ENCODE measurements around the gene OR6P1.

OR6P1 gene

GRCh38 chr1:158570480-158570879 lies at the start of gene OR6P1:
OR6P1 (minus strand) TSS chr1:158570580; CDS start chr1:158563604, 6,976 bp downstream.
- Histone ChIP-seq H3K4me1 (ENCODE audit: control insufficient read depth, insufficient read depth, low read length) (no peaks in the 10 kb centered on the region; the same call in 1 of the 2 replicates), H3K27ac (ENCODE audit: low read depth, low read length) (no peak within 1 kb of the TSS), H3K9ac (ENCODE audit: low read depth, low read length) (no peak within 1 kb of the TSS), H3K27me3 (ENCODE audit: control insufficient read depth, insufficient read depth, low read length) (no peaks in the 10 kb centered on the region), H3K4me3 (ENCODE audit: low read depth, low read length) (no peak within 1 kb of the TSS), H3K9me3 (ENCODE audit: control insufficient read depth, insufficient read depth, low read length) (no peaks in the 10 kb centered on the region), H3K36me3 (ENCODE audit: control insufficient read depth, insufficient read depth, low read length) (no peaks in the 10 kb centered on the region)

- Histone ChIP-seq H3K9ac (ENCODE audit: low read depth, low read length) (no peak overlapping the region), H3K36me3 (ENCODE audit: control insufficient read depth, insufficient read depth, low read length) (no peaks in the 10 kb centered on the region), H3K4me3 (ENCODE audit: low read depth, low read length) (no peak overlapping the region), H3K4me1 (ENCODE audit: control insufficient read depth, insufficient read depth, low read length) (no peaks in the 10 kb centered on the region), H3K27me3 (ENCODE audit: control insufficient read depth, insufficient read depth, low read length) (no peaks in the 10 kb centered on the region), H3K27ac (ENCODE audit: low read depth, low read length) (no peak overlapping the region), H3K9me3 (ENCODE audit: control insufficient read depth, insufficient read depth, low read length) (no peaks in the 10 kb centered on the region)
These were observed 43.4 kb upstream of the OR6P1 start for GRCh38 chr1:158613764-158614163.

GRCh38 chr1:158611916-158612315 lies 41.5 kb upstream of the OR6P1 start:
- Histone ChIP-seq H3K27ac (ENCODE audit: low read depth, low read length) (no peak overlapping the region), H3K4me3 (ENCODE audit: low read depth, low read length) (no peak overlapping the region), H3K27me3 (ENCODE audit: control insufficient read depth, insufficient read depth, low read length) (no peaks in the 10 kb centered on the region), H3K9ac (ENCODE audit: low read depth, low read length) (no peak overlapping the region), H3K36me3 (ENCODE audit: control insufficient read depth, insufficient read depth, low read length) (no peaks in the 10 kb centered on the region), H3K4me1 (ENCODE audit: control insufficient read depth, insufficient read depth, low read length) (peaks cover 7% of the 10 kb centered on the region), H3K9me3 (ENCODE audit: control insufficient read depth, insufficient read depth, low read length) (no peaks in the 10 kb centered on the region)

- no peak overlapping the region for H3K4me3 ChIP-seq (ENCODE audit: low read depth, low read length)
- H3K27ac ChIP-seq (ENCODE audit: low read depth, low read length) = no peak overlapping the region
- no peaks in the 10 kb centered on the region for H3K27me3 ChIP-seq (ENCODE audit: control insufficient read depth, insufficient read depth, low read length)
- H3K9ac ChIP-seq (ENCODE audit: low read depth, low read length) = no peak overlapping the region
- H3K9me3 ChIP-seq (ENCODE audit: control insufficient read depth, insufficient read depth, low read length) = no peaks in the 10 kb centered on the region
- H3K36me3 ChIP-seq (ENCODE audit: control insufficient read depth, insufficient read depth, low read length) = no peaks in the 10 kb centered on the region
- H3K4me1 ChIP-seq (ENCODE audit: control insufficient read depth, insufficient read depth, low read length) = peaks cover 7% of the 10 kb centered on the region
These were observed 36.9 kb upstream of the OR6P1 start for GRCh38 chr1:158607296-158607695.

GRCh38 chr1:158604968-158605367 lies 34.6 kb upstream of the OR6P1 start, which contains the start of gene OR10Z1:
OR10Z1 (plus strand) TSS chr1:158605268; CDS start chr1:158606439, 1,171 bp downstream.
- Histone ChIP-seq H3K27me3 (ENCODE audit: control insufficient read depth, insufficient read depth, low read length) (no peaks in the 10 kb centered on the region), H3K9ac (ENCODE audit: low read depth, low read length) (no peak within 1 kb of the TSS), H3K36me3 (ENCODE audit: control insufficient read depth, insufficient read depth, low read length) (no peaks in the 10 kb centered on the region), H3K4me1 (ENCODE audit: control insufficient read depth, insufficient read depth, low read length) (peaks cover 7% of the 10 kb centered on the region), H3K4me3 (ENCODE audit: low read depth, low read length) (no peak within 1 kb of the TSS), H3K9me3 (ENCODE audit: control insufficient read depth, insufficient read depth, low read length) (no peaks in the 10 kb centered on the region), H3K27ac (ENCODE audit: low read depth, low read length) (no peak within 1 kb of the TSS)

GRCh38 chr1:158600735-158601134 lies 30.4 kb upstream of the OR6P1 start:
- H3K27ac ChIP-seq (ENCODE audit: low read depth, low read length) = no peak overlapping the region
- H3K9me3 ChIP-seq (ENCODE audit: control insufficient read depth, insufficient read depth, low read length) = peaks cover 16% of the 10 kb centered on the region
- no peak overlapping the region for H3K9ac ChIP-seq (ENCODE audit: low read depth, low read length)
- H3K36me3 ChIP-seq (ENCODE audit: control insufficient read depth, insufficient read depth, low read length) = no peaks in the 10 kb centered on the region
- H3K4me1 ChIP-seq (ENCODE audit: control insufficient read depth, insufficient read depth, low read length) = no peaks in the 10 kb centered on the region
- no peak overlapping the region for H3K4me3 ChIP-seq (ENCODE audit: low read depth, low read length)
- no peaks in the 10 kb centered on the region for H3K27me3 ChIP-seq (ENCODE audit: control insufficient read depth, insufficient read depth, low read length)

- Histone ChIP-seq H3K4me3 (ENCODE audit: low read depth, low read length) (no peak overlapping the region), H3K9ac (ENCODE audit: low read depth, low read length) (no peak overlapping the region), H3K9me3 (ENCODE audit: control insufficient read depth, insufficient read depth, low read length) (peaks cover 24% of the 10 kb centered on the region), H3K36me3 (ENCODE audit: control insufficient read depth, insufficient read depth, low read length) (no peaks in the 10 kb centered on the region), H3K27me3 (ENCODE audit: control insufficient read depth, insufficient read depth, low read length) (no peaks in the 10 kb centered on the region), H3K27ac (ENCODE audit: low read depth, low read length) (no peak overlapping the region), H3K4me1 (ENCODE audit: control insufficient read depth, insufficient read depth, low read length) (no peaks in the 10 kb centered on the region)
These were observed 16.6 kb upstream of the OR6P1 start for GRCh38 chr1:158586942-158587341.

- Histone ChIP-seq H3K4me3 (ENCODE audit: low read depth, low read length) (no peak overlapping the region), H3K27me3 (ENCODE audit: control insufficient read depth, insufficient read depth, low read length) (no peaks in the 10 kb centered on the region), H3K4me1 (ENCODE audit: control insufficient read depth, insufficient read depth, low read length) (no peaks in the 10 kb centered on the region), H3K27ac (ENCODE audit: low read depth, low read length) (no peak overlapping the region), H3K9ac (ENCODE audit: low read depth, low read length) (no peak overlapping the region), H3K36me3 (ENCODE audit: control insufficient read depth, insufficient read depth, low read length) (no peaks in the 10 kb centered on the region), H3K9me3 (ENCODE audit: control insufficient read depth, insufficient read depth, low read length) (peaks cover 23% of the 10 kb centered on the region)
These were observed 13.6 kb upstream of the OR6P1 start for GRCh38 chr1:158583962-158584361.

GRCh38 chr1:158579733-158580132 lies 9.4 kb upstream of the OR6P1 start, which contains the start of gene OR10X1:
OR10X1 (minus strand) TSS chr1:158579899; CDS start chr1:158579899, 0 bp downstream.
- Histone ChIP-seq H3K9me3 (ENCODE audit: control insufficient read depth, insufficient read depth, low read length) (no peaks in the 10 kb centered on the region), H3K36me3 (ENCODE audit: control insufficient read depth, insufficient read depth, low read length) (no peaks in the 10 kb centered on the region), H3K27ac (ENCODE audit: low read depth, low read length) (no peak within 1 kb of the TSS), H3K4me1 (ENCODE audit: control insufficient read depth, insufficient read depth, low read length) (no peaks in the 10 kb centered on the region), H3K4me3 (ENCODE audit: low read depth, low read length) (no peak within 1 kb of the TSS), H3K27me3 (ENCODE audit: control insufficient read depth, insufficient read depth, low read length) (no peaks in the 10 kb centered on the region), H3K9ac (ENCODE audit: low read depth, low read length) (no peak within 1 kb of the TSS)

GRCh38 chr1:158577561-158577960 lies 7.2 kb upstream of the OR6P1 start:
- Histone ChIP-seq H3K9me3 (ENCODE audit: control insufficient read depth, insufficient read depth, low read length) (no peaks in the 10 kb centered on the region), H3K27me3 (ENCODE audit: control insufficient read depth, insufficient read depth, low read length) (no peaks in the 10 kb centered on the region), H3K27ac (ENCODE audit: low read depth, low read length) (no peak overlapping the region), H3K4me1 (ENCODE audit: control insufficient read depth, insufficient read depth, low read length) (no peaks in the 10 kb centered on the region), H3K36me3 (ENCODE audit: control insufficient read depth, insufficient read depth, low read length) (no peaks in the 10 kb centered on the region), H3K9ac (ENCODE audit: low read depth, low read length) (no peak overlapping the region), H3K4me3 (ENCODE audit: low read depth, low read length) (no peak overlapping the region)

GRCh38 chr1:158572226-158572625 lies 1.8 kb upstream of the OR6P1 start:
- Histone ChIP-seq H3K4me1 (ENCODE audit: control insufficient read depth, insufficient read depth, low read length) (no peaks in the 10 kb centered on the region; the same call in 1 of the 2 replicates), H3K36me3 (ENCODE audit: control insufficient read depth, insufficient read depth, low read length) (no peaks in the 10 kb centered on the region), H3K27ac (ENCODE audit: low read depth, low read length) (no peak overlapping the region), H3K27me3 (ENCODE audit: control insufficient read depth, insufficient read depth, low read length) (no peaks in the 10 kb centered on the region), H3K9me3 (ENCODE audit: control insufficient read depth, insufficient read depth, low read length) (no peaks in the 10 kb centered on the region), H3K4me3 (ENCODE audit: low read depth, low read length) (no peak overlapping the region), H3K9ac (ENCODE audit: low read depth, low read length) (no peak overlapping the region)

GRCh38 chr1:158564608-158565007 lies 5.8 kb downstream of the OR6P1 start:
- no peak overlapping the region for H3K9ac ChIP-seq (ENCODE audit: low read depth, low read length)
- H3K36me3 ChIP-seq (ENCODE audit: control insufficient read depth, insufficient read depth, low read length) = no peaks in the 10 kb centered on the region
- H3K27ac ChIP-seq (ENCODE audit: low read depth, low read length) = no peak overlapping the region
- H3K4me1 ChIP-seq (ENCODE audit: control insufficient read depth, insufficient read depth, low read length) = no peaks in the 10 kb centered on the region; the same call in 1 of the 2 replicates
- no peaks in the 10 kb centered on the region for H3K27me3 ChIP-seq (ENCODE audit: control insufficient read depth, insufficient read depth, low read length)
- H3K9me3 ChIP-seq (ENCODE audit: control insufficient read depth, insufficient read depth, low read length) = no peaks in the 10 kb centered on the region
- no peak overlapping the region for H3K4me3 ChIP-seq (ENCODE audit: low read depth, low read length)
